CD4-positive, alpha-beta T cell (primary cell): ENCODE data around the gene TTC27. TPM values are rescaled to one million over a fixed set of nuclear protein-coding genes. Genes with fewer than 3 reads are reported as not detected.

Experiments used
- ATAC-seq: fragments of 200-7000 bp; cut with Tn5 transposase; one replicate; pipeline ENCODE4 v1.10.0; 2022; ENCODE audit warnings: mild to moderate bottlenecking; ENCODE audit not compliant: poor library complexity
- CTCF ChIA-PET: fragments of 350-600 bp; sonication (Branson Sonifier 250); formaldehyde crosslinking; loops from one replicate; lab custom pipeline; 2021; ENCODE audit warnings: antibody characterized with exemption, inconsistent platforms; lab: Charles Lee
- POLR2A ChIA-PET: fragments of 350-600 bp; sonication (Branson Sonifier 250); formaldehyde crosslinking; loops from one replicate; lab custom pipeline; 2021; ENCODE audit warnings: antibody characterized with exemption, inconsistent platforms; lab: Charles Lee
- DNase-seq, 14 experiments: peaks; one replicate each; pipeline ENCODE4 v3.0.0-alpha.2; 2013 to 2020; ENCODE audit warnings: mixed read lengths in 2 of 14
- H3K27ac ChIP-seq, 2 donors: one replicate each; pipeline versions ENCODE4 v1.5.1 to v1.7.0; 2013; ENCODE audit warnings: low read length in 2 of 2, low read depth in 1 of 2, mild to moderate bottlenecking in 1 of 2
- H3K27me3 ChIP-seq, 2 experiments: 1 replicate in 1 of 2; 2 replicates in 1 of 2; pipeline versions ENCODE4 v1.6.1 to v1.7.0; 2013; ENCODE audit warnings: low read length in 2 of 2, control low read depth in 1 of 2, mild to moderate bottlenecking in 1 of 2, moderate library complexity in 1 of 2; ENCODE audit not compliant: insufficient read depth in 2 of 2, control insufficient read depth in 1 of 2
- H3K36me3 ChIP-seq: one replicate; pipeline ENCODE4 v1.6.1; 2013; ENCODE audit warnings: low read length, control low read depth; ENCODE audit not compliant: insufficient read depth
- H3K4me1 ChIP-seq: one replicate; pipeline ENCODE4 v1.6.1; 2013; ENCODE audit warnings: low read length, control low read depth; ENCODE audit not compliant: insufficient read depth
- H3K4me3 ChIP-seq: one replicate; pipeline ENCODE4 v1.5.1; 2013; ENCODE audit warnings: mild to moderate bottlenecking, low read length, moderate library complexity
- H3K9me3 ChIP-seq, 2 experiments: 1 replicate in 1 of 2; 2 replicates in 1 of 2; pipeline versions ENCODE4 v1.6.1 to v1.7.0; 2013; ENCODE audit warnings: low read length in 2 of 2, mild to moderate bottlenecking in 2 of 2, control low read depth in 1 of 2, moderate library complexity in 1 of 2; ENCODE audit not compliant: control insufficient read depth in 1 of 2, insufficient read depth in 1 of 2
- H3K27ac Mint-ChIP-seq: one replicate; pipeline ENCODE4 v1.8.0; 2020; ENCODE audit warnings: mixed read lengths
- H3K27me3 Mint-ChIP-seq: one replicate; pipeline ENCODE4 v1.8.0; 2021; ENCODE audit warnings: mixed read lengths
- H3K36me3 Mint-ChIP-seq: one replicate; pipeline ENCODE4 v1.8.0; 2021; ENCODE audit warnings: low read depth, mixed read lengths
- H3K4me1 Mint-ChIP-seq: one replicate; pipeline ENCODE4 v1.8.0; 2021; ENCODE audit warnings: low read depth, mixed read lengths
- H3K4me3 Mint-ChIP-seq: one replicate; pipeline ENCODE4 v1.8.0; 2020; ENCODE audit warnings: mild to moderate bottlenecking, mixed read lengths
- H3K9me3 Mint-ChIP-seq: one replicate; pipeline ENCODE4 v1.8.0; 2020; ENCODE audit warnings: mixed read lengths
- CTCF ChIP-seq: fragments of 200-600 bp; IDR thresholded peaks from one replicate; pipeline ENCODE4 v1.8.0; 2022; ENCODE audit warnings: antibody characterized with exemption, mild to moderate bottlenecking
- intact Hi-C, 2 experiments: fragments of 100-400 bp; cut with DNase I in 1 of 2; cut with micrococcal nuclease in 1 of 2; formaldehyde crosslinking; loops; one replicate each; pipeline versions ENCODE4 v1.15.1 to v1.9.0; 2023 to 2025; cut with DNase I, micrococcal nuclease
- total RNA-seq, 174 experiments: library from RNA in 2 of 174; stranded (reverse) in 2 of 174; gene quantifications; one replicate each; pipeline ENCODE4 v1.2.3 and lab custom pipeline; 2021 to 2026

TTC27 gene
- total RNA-seq, 2 experiments from 2014 or later = 11.6 to 17.6 TPM

GRCh38 chr2:32624812-32625211 lies 3.0 kb upstream of the TTC27 start:
- Mint-ChIP-seq H3K27me3 (no peaks in the 10 kb centered on the region), H3K4me3 (no peak overlapping the region), H3K27ac (no peak overlapping the region), H3K9me3 (no peaks in the 10 kb centered on the region), H3K36me3 (peaks cover 27% of the 10 kb centered on the region), H3K4me1 (peaks cover 21% of the 10 kb centered on the region)
- CTCF ChIA-PET = no interaction called here
- no peaks in the 10 kb centered on the region for H3K27me3 ChIP-seq
- no peak overlapping the region for H3K4me3 ChIP-seq
- intact Hi-C loops = loop anchor here (5.0 kb wide), 3 partner anchors 268 to 972 kb away; partner anchors contain the start of genes FAM98A (in 2 of the 2), BIRC6 (in 1 of the 2) and SPAST (in 1 of the 2)
- peaks cover 8% of the 10 kb centered on the region for H3K36me3 ChIP-seq
- ATAC-seq (no peak), DNase-seq (no peak)
- TF ChIP-seq CTCF = no peak
- peaks cover 18% of the 10 kb centered on the region for H3K4me1 ChIP-seq
- POLR2A ChIA-PET = no interaction called here
- no peak overlapping the region for H3K27ac ChIP-seq
- H3K9me3 ChIP-seq = no peaks in the 10 kb centered on the region

- no peaks in the 10 kb centered on the region for H3K9me3 ChIP-seq
- H3K27me3 Mint-ChIP-seq = no peaks in the 10 kb centered on the region
- no peak for TF ChIP-seq CTCF
- peaks cover 45% of the 10 kb centered on the region for H3K36me3 Mint-ChIP-seq
- intact Hi-C loops = loop anchor here (5.0 kb wide), 3 partner anchors 269 to 971 kb away; partner anchors contain the start of genes FAM98A (in 2 of the 2), BIRC6 (in 1 of the 2) and SPAST (in 1 of the 2)
- peaks cover 21% of the 10 kb centered on the region for H3K36me3 ChIP-seq
- peak overlapping the region; percentile 88 for H3K4me3 ChIP-seq
- POLR2A ChIA-PET = interaction anchor here (0.9 to 1.8 kb wide), 2 partner anchors 563 to 972 kb away, joined by 3 to 6 read pairs; partner anchors contain the start of genes FAM98A and SPAST
- ATAC-seq (no peak), DNase-seq (no peak)
- H3K4me1 ChIP-seq = peaks cover 18% of the 10 kb centered on the region
- no peaks in the 10 kb centered on the region for H3K9me3 Mint-ChIP-seq
- no peak overlapping the region for H3K27ac ChIP-seq
- peak overlapping the region; percentile 81 for H3K27ac Mint-ChIP-seq
- H3K4me3 Mint-ChIP-seq = peak overlapping the region; percentile 96
- peaks cover 31% of the 10 kb centered on the region for H3K4me1 Mint-ChIP-seq
- no peaks in the 10 kb centered on the region for H3K27me3 ChIP-seq
- CTCF ChIA-PET = no interaction called here
These were observed 1.1 kb upstream of the TTC27 start for GRCh38 chr2:32626639-32627221.

- no peaks in the 10 kb centered on the region for H3K27me3 Mint-ChIP-seq
- peak overlapping the region; percentile 81 for H3K27ac Mint-ChIP-seq
- H3K27me3 ChIP-seq = no peaks in the 10 kb centered on the region
- DNase-seq (peak in 5 of 14 experiments; percentile 4 to 64 (median 15)), ATAC-seq (peak; percentile 21)
- no peaks in the 10 kb centered on the region for H3K9me3 ChIP-seq
- peak overlapping the region; percentile 88 for H3K4me3 ChIP-seq
- peaks cover 44% of the 10 kb centered on the region for H3K36me3 Mint-ChIP-seq
- peaks cover 19% of the 10 kb centered on the region for H3K36me3 ChIP-seq
- peaks cover 18% of the 10 kb centered on the region for H3K4me1 ChIP-seq
- peaks cover 36% of the 10 kb centered on the region for H3K4me1 Mint-ChIP-seq
- no peak for TF ChIP-seq CTCF
- no peaks in the 10 kb centered on the region for H3K9me3 Mint-ChIP-seq
- peak overlapping the region; percentile 96 for H3K4me3 Mint-ChIP-seq
- POLR2A ChIA-PET = interaction anchor here (0.9 to 1.8 kb wide), 8 partner anchors 17 to 971 kb away, joined by 3 to 6 read pairs (median 3); partner anchors contain the start of genes FAM98A, RASGRP3, SLC30A6 and SPAST
- CTCF ChIA-PET = no interaction called here
- intact Hi-C loops = loop anchor here (5.0 kb wide), 3 partner anchors 270 to 970 kb away; partner anchors contain the start of genes FAM98A (in 2 of the 2), BIRC6 (in 1 of the 2) and SPAST (in 1 of the 2)
- H3K27ac ChIP-seq = no peak overlapping the region
These were observed 423 bp upstream of the TTC27 start for GRCh38 chr2:32627441-32627813.
